Hematopoietic multipotent progenitor cell treated with erythropoietin and hydrocortisone succinate and interleukin-3 and kit ligand, for 15 days (in vitro differentiated cells): Measurements from ENCODE around the gene NQO1.
"Not testable (repeated sequence)": the region's sequence is repeated elsewhere in the genome, so short reads cannot be mapped to it uniquely, and the experiment has no call there.

Experiments used
- DNase-seq: peaks from one replicate; pipeline ENCODE4 v3.0.0-alpha.2; 2015; ENCODE audit warnings: low spot score

NQO1 gene

GRCh38 chr16:69726313-69727060 lies at the start of gene NQO1:
Gene NQO1, minus strand, starts transcription at chr16:69726560. Its CDS starts 121 bp downstream, at chr16:69726439.
- peak; percentile 74 for DNase-seq

GRCh38 chr16:69775563-69775962 lies 49.2 kb upstream of the NQO1 start:
- no peak for DNase-seq

- DNase-seq: no peak
Observed at GRCh38 chr16:69773260-69773947, 47.0 kb upstream of the NQO1 start.

- DNase-seq: no peak
Observed at GRCh38 chr16:69771651-69771967, 45.2 kb upstream of the NQO1 start.

GRCh38 chr16:69769404-69769803 lies 43.0 kb upstream of the NQO1 start:
- no peak for DNase-seq

- no peak for DNase-seq
Observed at GRCh38 chr16:69768666-69769065, 42.3 kb upstream of the NQO1 start.

- DNase-seq: no peak
Observed at GRCh38 chr16:69767459-69768229, 41.3 kb upstream of the NQO1 start.

- peak; percentile 19 for DNase-seq
Observed at GRCh38 chr16:69763599-69763942, 37.2 kb upstream of the NQO1 start.

- DNase-seq: peak; percentile 28
Observed at GRCh38 chr16:69762814-69763598, 36.6 kb upstream of the NQO1 start.

- peak; percentile 86 for DNase-seq
Observed at GRCh38 chr16:69761983-69762813, 35.8 kb upstream of the NQO1 start, which contains the start of gene WWP2. Gene WWP2, plus strand, starts transcription at chr16:69762332. Its CDS starts 24,679 bp downstream, at chr16:69787011.

GRCh38 chr16:69757375-69757774 lies 31.0 kb upstream of the NQO1 start:
- not testable (repeated sequence) for DNase-seq

GRCh38 chr16:69756705-69757104 lies 30.3 kb upstream of the NQO1 start:
- no peak for DNase-seq

GRCh38 chr16:69754469-69755310 lies 28.3 kb upstream of the NQO1 start, which contains the start of gene NOB1:
Gene NOB1, minus strand, starts transcription at chr16:69754926. Its CDS starts 16 bp downstream, at chr16:69754910.
- peak; percentile 98 for DNase-seq

- DNase-seq: no peak
Observed at GRCh38 chr16:69754143-69754468, 27.7 kb upstream of the NQO1 start.

GRCh38 chr16:69748694-69749345 lies 22.5 kb upstream of the NQO1 start:
- DNase-seq: no peak

GRCh38 chr16:69747115-69747514 lies 20.8 kb upstream of the NQO1 start:
- no peak for DNase-seq

GRCh38 chr16:69745959-69746358 lies 19.6 kb upstream of the NQO1 start:
- no peak for DNase-seq

GRCh38 chr16:69745232-69745612 lies 18.9 kb upstream of the NQO1 start:
- no peak for DNase-seq

- DNase-seq: no peak
Observed at GRCh38 chr16:69744363-69745231, 18.2 kb upstream of the NQO1 start.
